Islet of Langerhans (tissue), 1 donor: ENCODE measurements around the gene GRK6.

Experiments
- FAIRE-seq: peaks from one replicate; lab custom pipeline; 2011; peaks lifted over from hg19 to GRCh38; lab: Jason Lieb, UNC

Gene GRK6

GRCh38 chr5:177427211-177427822 is 841 bp downstream of the GRK6 start:
- FAIRE-seq: no peak

- FAIRE-seq: no peak
Measured at GRCh38 chr5:177427919-177428573, 1.6 kb downstream of the GRK6 start.

- no peak for FAIRE-seq
Measured at GRCh38 chr5:177428574-177429217, 2.2 kb downstream of the GRK6 start.

- FAIRE-seq: no peak
Measured at GRCh38 chr5:177429248-177430040, 3.0 kb downstream of the GRK6 start.

- FAIRE-seq: no peak
Measured at GRCh38 chr5:177430140-177430951, 3.9 kb downstream of the GRK6 start.

GRCh38 chr5:177430972-177431316 is 4.5 kb downstream of the GRK6 start:
- no peak for FAIRE-seq

- FAIRE-seq: no peak
Measured at GRCh38 chr5:177431317-177432142, 5.1 kb downstream of the GRK6 start.

GRCh38 chr5:177432143-177432838 is 5.8 kb downstream of the GRK6 start:
- FAIRE-seq: no peak

GRCh38 chr5:177432839-177433657 is 6.6 kb downstream of the GRK6 start:
- FAIRE-seq: no peak

- no peak for FAIRE-seq
Measured at GRCh38 chr5:177433658-177434217, 7.3 kb downstream of the GRK6 start.

GRCh38 chr5:177434437-177434836 is 8.0 kb downstream of the GRK6 start:
- FAIRE-seq: no peak

- FAIRE-seq: no peak
Measured at GRCh38 chr5:177434942-177435738, 8.7 kb downstream of the GRK6 start.

- FAIRE-seq: no peak
Measured at GRCh38 chr5:177435847-177436536, 9.5 kb downstream of the GRK6 start.

- no peak for FAIRE-seq
Measured at GRCh38 chr5:177437623-177438022, 11.1 kb downstream of the GRK6 start.

- no peak for FAIRE-seq
Measured at GRCh38 chr5:177438468-177438867, 12.0 kb downstream of the GRK6 start.

GRCh38 chr5:177439518-177440053 is 13.1 kb downstream of the GRK6 start:
- no peak for FAIRE-seq

- FAIRE-seq: no peak
Measured at GRCh38 chr5:177440211-177440989, 13.9 kb downstream of the GRK6 start.
